Neural cell (in vitro differentiated cells): ENCODE measurements around the gene B4GALT2. TPM values are rescaled to one million over a fixed set of nuclear protein-coding genes. Genes with fewer than 3 reads are reported as not detected.

Source experiments
- H2AFZ ChIP-seq: fragments of 200-600, 300-800 bp; sonication (generic), shearing (Covaris generic); 2 replicates; pipeline ENCODE4 v1.6.0; 2014; ENCODE audit warnings: low read depth, mild to moderate bottlenecking, antibody characterized with exemption, low read length, moderate library complexity
- H3F3A ChIP-seq: fragments of 200-600 bp; shearing (Covaris generic); 2 replicates; pipeline ENCODE4 v1.6.1; 2016; ENCODE audit warnings: mild to moderate bottlenecking, moderate library complexity, mixed read lengths, antibody characterized with exemption, low read length; ENCODE audit not compliant: insufficient read depth, poor library complexity, severe bottlenecking
- H3K27ac ChIP-seq: fragments of 200-600, 300-800 bp; sonication (generic), shearing (Covaris generic); 2 replicates; pipeline ENCODE4 v1.5.1; 2014; ENCODE audit warnings: mild to moderate bottlenecking, low read length, moderate library complexity
- H3K27me3 ChIP-seq: fragments of 300-800, 200-600 bp; sonication (generic), shearing (Covaris generic); 2 replicates; pipeline ENCODE4 v1.6.0; 2014; ENCODE audit warnings: mild to moderate bottlenecking, low read depth, low read length, moderate library complexity; ENCODE audit not compliant: insufficient read depth
- H3K36me3 ChIP-seq: fragments of 300-800, 200-600 bp; sonication (generic), shearing (Covaris generic); 2 replicates; pipeline ENCODE4 v1.5.1; 2014; ENCODE audit warnings: mild to moderate bottlenecking, antibody characterized with exemption, low read length, moderate library complexity; ENCODE audit not compliant: insufficient read depth
- H3K4me2 ChIP-seq: fragments of 300-800, 200-600 bp; sonication (generic), shearing (Covaris generic); 2 replicates; pipeline ENCODE4 v1.6.0; 2014; ENCODE audit warnings: mild to moderate bottlenecking, low read length
- H3K4me3 ChIP-seq: fragments of 300-800, 200-600 bp; sonication (generic), shearing (Covaris generic); 2 replicates; pipeline ENCODE4 v1.5.1; 2014; ENCODE audit warnings: mild to moderate bottlenecking, low read length, moderate library complexity
- H3K79me2 ChIP-seq: fragments of 200-600 bp; shearing (Covaris generic); replicated peaks from 2 replicates; pipeline ENCODE4 v1.6.0; 2014; ENCODE audit warnings: mild to moderate bottlenecking, low read length, moderate library complexity; ENCODE audit not compliant: insufficient read depth
- H3K9ac ChIP-seq: fragments of 300-800, 200-600 bp; sonication (generic), shearing (Covaris generic); 2 replicates; pipeline ENCODE4 v1.6.1; 2016; ENCODE audit warnings: mild to moderate bottlenecking, low read length, mixed read lengths
- H3K9me2 ChIP-seq: fragments of 200-600 bp; shearing (Covaris generic); 2 replicates; pipeline ENCODE4 v1.6.1; 2016; ENCODE audit warnings: mild to moderate bottlenecking, low read length, mixed read lengths; ENCODE audit not compliant: insufficient read depth
- H3K9me3 ChIP-seq: fragments of 200-600, 300-800 bp; sonication (generic), shearing (Covaris generic); 2 replicates; pipeline ENCODE4 v1.6.1; 2016; ENCODE audit warnings: mild to moderate bottlenecking, mixed run types, low read length, moderate library complexity, mixed read lengths
- H4K20me1 ChIP-seq: fragments of 200-600 bp; shearing (Covaris generic); 2 replicates; pipeline ENCODE4 v1.6.1; 2016; ENCODE audit warnings: mild to moderate bottlenecking, mixed run types; ENCODE audit not compliant: insufficient read depth
- EP300 ChIP-seq: fragments of 450-650 bp; conservative IDR thresholded peaks from 2 replicates; pipeline ENCODE4 v1.6.1; 2014; ENCODE audit warnings: antibody characterized with exemption, mild to moderate bottlenecking, moderate library complexity; ENCODE audit not compliant: poor library complexity, severe bottlenecking
- EZH2 ChIP-seq: fragments of 200-600, 300-800 bp; shearing (Covaris generic), sonication (generic); IDR thresholded peaks from 2 replicates; pipeline ENCODE4 v1.6.1; 2014; ENCODE audit warnings: antibody characterized with exemption, low read length, borderline replicate concordance, mild to moderate bottlenecking; ENCODE audit not compliant: insufficient read depth, poor library complexity, severe bottlenecking
- MXI1 ChIP-seq: fragments of 450-650 bp; conservative IDR thresholded peaks from 2 replicates; pipeline ENCODE4 v1.6.1; 2014; ENCODE audit warnings: antibody characterized with exemption, mild to moderate bottlenecking; ENCODE audit not compliant: poor library complexity, severe bottlenecking
- POLR2AphosphoS5 ChIP-seq: IDR thresholded peaks from 2 replicates; pipeline ENCODE4 v1.6.1; 2012
- RAD21 ChIP-seq: fragments of 450-650 bp; conservative IDR thresholded peaks from 2 replicates; pipeline ENCODE4 v1.6.1; 2014; ENCODE audit warnings: antibody characterized with exemption, mild to moderate bottlenecking, moderate library complexity
- SMC3 ChIP-seq: fragments of 450-650 bp; conservative IDR thresholded peaks from 2 replicates; pipeline ENCODE4 v1.6.1; 2014; ENCODE audit warnings: antibody characterized with exemption, mild to moderate bottlenecking, moderate library complexity; ENCODE audit not compliant: poor library complexity
- TAF1 ChIP-seq: IDR thresholded peaks from 2 replicates; pipeline ENCODE4 v1.6.1; 2012; ENCODE audit warnings: low read depth
- polyA plus RNA-seq: library from polyadenylated mRNA; depleted of rRNA; stranded (reverse); fragments of >200 nt; gene quantifications from 2 replicates; pipeline ENCODE4 v1.2.3, GENCODE V29; 2014
- TF ChIP-seq, protein P1 (sequence below): IDR thresholded peaks from 2 replicates; pipeline ENCODE4 v1.6.1; 2012; ENCODE audit warnings: borderline replicate concordance
- TF ChIP-seq, protein P2 (sequence below): fragments of 450-650 bp; IDR thresholded peaks from 2 replicates; pipeline ENCODE4 v1.5.1; 2014; ENCODE audit warnings: antibody characterized with exemption, mild to moderate bottlenecking, moderate library complexity; ENCODE audit not compliant: poor library complexity, severe bottlenecking

B4GALT2 gene
- polyA plus RNA-seq, 1 donor from 2014 or later, result 129 TPM

DNA sequence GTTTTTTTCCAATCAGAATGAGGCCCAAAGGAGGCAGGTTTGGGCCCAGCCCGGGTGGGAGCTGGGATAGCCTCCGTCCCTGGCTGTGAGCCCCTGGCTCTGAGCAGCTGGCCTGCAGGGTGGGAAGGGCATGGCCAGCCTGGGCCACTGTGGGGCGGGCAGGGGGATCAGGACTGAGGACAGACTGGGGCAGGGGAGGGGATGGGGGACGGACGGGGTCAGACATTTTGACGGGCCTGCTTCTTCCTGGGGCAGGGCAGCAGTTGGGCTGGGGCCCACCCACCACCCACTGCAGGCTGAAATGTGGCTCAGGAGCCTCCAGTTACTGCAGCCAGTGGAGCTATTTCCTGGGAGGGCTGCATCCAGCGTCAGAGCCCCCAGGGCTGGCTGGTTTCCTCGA lies 54.7 kb downstream of the B4GALT2 start:
- H3K9ac ChIP-seq, result no peak overlapping the region
- no peaks in the 10 kb centered on the region for H3K9me3 ChIP-seq
- H2AFZ ChIP-seq, result no peak overlapping the region
- no peaks in the 10 kb centered on the region for H3K27me3 ChIP-seq
- H3K4me3 ChIP-seq, result no peak overlapping the region
- H3F3A ChIP-seq, result no peaks in the 10 kb centered on the region
- H3K36me3 ChIP-seq, result no peaks in the 10 kb centered on the region
- H3K4me2 ChIP-seq, result no peak overlapping the region
- TF ChIP-seq SMC3 (no peak), EZH2 (no peak), RAD21 (no peak), POLR2AphosphoS5 (no peak), MXI1 (no peak), EP300 (no peak), TAF1 (no peak)
- TF ChIP-seq, protein P1, sequence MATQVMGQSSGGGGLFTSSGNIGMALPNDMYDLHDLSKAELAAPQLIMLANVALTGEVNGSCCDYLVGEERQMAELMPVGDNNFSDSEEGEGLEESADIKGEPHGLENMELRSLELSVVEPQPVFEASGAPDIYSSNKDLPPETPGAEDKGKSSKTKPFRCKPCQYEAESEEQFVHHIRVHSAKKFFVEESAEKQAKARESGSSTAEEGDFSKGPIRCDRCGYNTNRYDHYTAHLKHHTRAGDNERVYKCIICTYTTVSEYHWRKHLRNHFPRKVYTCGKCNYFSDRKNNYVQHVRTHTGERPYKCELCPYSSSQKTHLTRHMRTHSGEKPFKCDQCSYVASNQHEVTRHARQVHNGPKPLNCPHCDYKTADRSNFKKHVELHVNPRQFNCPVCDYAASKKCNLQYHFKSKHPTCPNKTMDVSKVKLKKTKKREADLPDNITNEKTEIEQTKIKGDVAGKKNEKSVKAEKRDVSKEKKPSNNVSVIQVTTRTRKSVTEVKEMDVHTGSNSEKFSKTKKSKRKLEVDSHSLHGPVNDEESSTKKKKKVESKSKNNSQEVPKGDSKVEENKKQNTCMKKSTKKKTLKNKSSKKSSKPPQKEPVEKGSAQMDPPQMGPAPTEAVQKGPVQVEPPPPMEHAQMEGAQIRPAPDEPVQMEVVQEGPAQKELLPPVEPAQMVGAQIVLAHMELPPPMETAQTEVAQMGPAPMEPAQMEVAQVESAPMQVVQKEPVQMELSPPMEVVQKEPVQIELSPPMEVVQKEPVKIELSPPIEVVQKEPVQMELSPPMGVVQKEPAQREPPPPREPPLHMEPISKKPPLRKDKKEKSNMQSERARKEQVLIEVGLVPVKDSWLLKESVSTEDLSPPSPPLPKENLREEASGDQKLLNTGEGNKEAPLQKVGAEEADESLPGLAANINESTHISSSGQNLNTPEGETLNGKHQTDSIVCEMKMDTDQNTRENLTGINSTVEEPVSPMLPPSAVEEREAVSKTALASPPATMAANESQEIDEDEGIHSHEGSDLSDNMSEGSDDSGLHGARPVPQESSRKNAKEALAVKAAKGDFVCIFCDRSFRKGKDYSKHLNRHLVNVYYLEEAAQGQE, result no peak
- TF ChIP-seq, protein P2, sequence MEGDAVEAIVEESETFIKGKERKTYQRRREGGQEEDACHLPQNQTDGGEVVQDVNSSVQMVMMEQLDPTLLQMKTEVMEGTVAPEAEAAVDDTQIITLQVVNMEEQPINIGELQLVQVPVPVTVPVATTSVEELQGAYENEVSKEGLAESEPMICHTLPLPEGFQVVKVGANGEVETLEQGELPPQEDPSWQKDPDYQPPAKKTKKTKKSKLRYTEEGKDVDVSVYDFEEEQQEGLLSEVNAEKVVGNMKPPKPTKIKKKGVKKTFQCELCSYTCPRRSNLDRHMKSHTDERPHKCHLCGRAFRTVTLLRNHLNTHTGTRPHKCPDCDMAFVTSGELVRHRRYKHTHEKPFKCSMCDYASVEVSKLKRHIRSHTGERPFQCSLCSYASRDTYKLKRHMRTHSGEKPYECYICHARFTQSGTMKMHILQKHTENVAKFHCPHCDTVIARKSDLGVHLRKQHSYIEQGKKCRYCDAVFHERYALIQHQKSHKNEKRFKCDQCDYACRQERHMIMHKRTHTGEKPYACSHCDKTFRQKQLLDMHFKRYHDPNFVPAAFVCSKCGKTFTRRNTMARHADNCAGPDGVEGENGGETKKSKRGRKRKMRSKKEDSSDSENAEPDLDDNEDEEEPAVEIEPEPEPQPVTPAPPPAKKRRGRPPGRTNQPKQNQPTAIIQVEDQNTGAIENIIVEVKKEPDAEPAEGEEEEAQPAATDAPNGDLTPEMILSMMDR, result no peak
- H4K20me1 ChIP-seq, result no peaks in the 10 kb centered on the region
- no peaks in the 10 kb centered on the region for H3K9me2 ChIP-seq
- H3K79me2 ChIP-seq, result no peaks in the 10 kb centered on the region
- H3K27ac ChIP-seq, result no peak overlapping the region

DNA sequence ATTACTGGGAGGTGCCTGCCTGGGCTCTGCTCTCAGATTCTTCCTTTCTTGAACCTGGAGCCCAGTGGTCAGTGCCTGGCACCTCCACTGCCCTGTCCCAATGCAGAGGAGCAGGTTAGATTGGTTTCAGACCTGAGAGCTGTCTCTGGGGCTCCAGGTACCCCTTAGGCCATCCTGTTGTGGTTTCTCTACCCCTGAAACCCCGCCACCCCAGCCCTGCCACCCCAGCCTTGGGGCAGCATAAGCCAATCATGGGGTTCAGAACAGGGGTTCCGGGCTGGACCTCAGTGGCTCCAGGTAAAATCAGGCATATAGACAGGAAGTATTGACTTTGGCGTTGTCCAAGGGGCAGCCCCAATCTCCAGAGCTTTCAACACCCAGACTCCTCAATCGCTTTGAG lies 55.4 kb downstream of the B4GALT2 start:
- no peaks in the 10 kb centered on the region for H3F3A ChIP-seq
- H3K27me3 ChIP-seq, result no peaks in the 10 kb centered on the region
- TF ChIP-seq EP300 (no peak), MXI1 (no peak), TAF1 (no peak), POLR2AphosphoS5 (no peak), RAD21 (no peak), SMC3 (no peak), EZH2 (no peak)
- TF ChIP-seq, protein P2, result no peak
- TF ChIP-seq, protein P1, result no peak
- H3K27ac ChIP-seq, result no peak overlapping the region
- no peaks in the 10 kb centered on the region for H3K9me3 ChIP-seq
- no peaks in the 10 kb centered on the region for H3K36me3 ChIP-seq
- no peak overlapping the region for H2AFZ ChIP-seq
- H3K4me3 ChIP-seq, result no peak overlapping the region
- H3K79me2 ChIP-seq, result no peaks in the 10 kb centered on the region
- no peaks in the 10 kb centered on the region for H3K9me2 ChIP-seq
- H3K9ac ChIP-seq, result no peak overlapping the region
- no peaks in the 10 kb centered on the region for H4K20me1 ChIP-seq
- H3K4me2 ChIP-seq, result no peak overlapping the region
